ENCODE results near the gene GTF2IRD1.
"Not testable (repeated sequence)": the region's sequence is repeated elsewhere in the genome, so short reads cannot be mapped to it uniquely, and the experiment has no call there.

The GTF2IRD1 gene, protein sequence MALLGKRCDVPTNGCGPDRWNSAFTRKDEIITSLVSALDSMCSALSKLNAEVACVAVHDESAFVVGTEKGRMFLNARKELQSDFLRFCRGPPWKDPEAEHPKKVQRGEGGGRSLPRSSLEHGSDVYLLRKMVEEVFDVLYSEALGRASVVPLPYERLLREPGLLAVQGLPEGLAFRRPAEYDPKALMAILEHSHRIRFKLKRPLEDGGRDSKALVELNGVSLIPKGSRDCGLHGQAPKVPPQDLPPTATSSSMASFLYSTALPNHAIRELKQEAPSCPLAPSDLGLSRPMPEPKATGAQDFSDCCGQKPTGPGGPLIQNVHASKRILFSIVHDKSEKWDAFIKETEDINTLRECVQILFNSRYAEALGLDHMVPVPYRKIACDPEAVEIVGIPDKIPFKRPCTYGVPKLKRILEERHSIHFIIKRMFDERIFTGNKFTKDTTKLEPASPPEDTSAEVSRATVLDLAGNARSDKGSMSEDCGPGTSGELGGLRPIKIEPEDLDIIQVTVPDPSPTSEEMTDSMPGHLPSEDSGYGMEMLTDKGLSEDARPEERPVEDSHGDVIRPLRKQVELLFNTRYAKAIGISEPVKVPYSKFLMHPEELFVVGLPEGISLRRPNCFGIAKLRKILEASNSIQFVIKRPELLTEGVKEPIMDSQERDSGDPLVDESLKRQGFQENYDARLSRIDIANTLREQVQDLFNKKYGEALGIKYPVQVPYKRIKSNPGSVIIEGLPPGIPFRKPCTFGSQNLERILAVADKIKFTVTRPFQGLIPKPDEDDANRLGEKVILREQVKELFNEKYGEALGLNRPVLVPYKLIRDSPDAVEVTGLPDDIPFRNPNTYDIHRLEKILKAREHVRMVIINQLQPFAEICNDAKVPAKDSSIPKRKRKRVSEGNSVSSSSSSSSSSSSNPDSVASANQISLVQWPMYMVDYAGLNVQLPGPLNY

GRCh38 chr7:74453322-74454011, at the start of gene GTF2IRD1:
Gene GTF2IRD1 (plus strand): TSS chr7:74453906. CDS start chr7:74508081, 54,175 bp downstream.
- peak; percentile 27 for DNase-seq

- DNase-seq = no peak
Measured at GRCh38 chr7:74404388-74404700, 49.4 kb upstream of the GTF2IRD1 start.

GRCh38 chr7:74404741-74405140, 49.0 kb upstream of the GTF2IRD1 start:
- no peak for DNase-seq

DNA sequence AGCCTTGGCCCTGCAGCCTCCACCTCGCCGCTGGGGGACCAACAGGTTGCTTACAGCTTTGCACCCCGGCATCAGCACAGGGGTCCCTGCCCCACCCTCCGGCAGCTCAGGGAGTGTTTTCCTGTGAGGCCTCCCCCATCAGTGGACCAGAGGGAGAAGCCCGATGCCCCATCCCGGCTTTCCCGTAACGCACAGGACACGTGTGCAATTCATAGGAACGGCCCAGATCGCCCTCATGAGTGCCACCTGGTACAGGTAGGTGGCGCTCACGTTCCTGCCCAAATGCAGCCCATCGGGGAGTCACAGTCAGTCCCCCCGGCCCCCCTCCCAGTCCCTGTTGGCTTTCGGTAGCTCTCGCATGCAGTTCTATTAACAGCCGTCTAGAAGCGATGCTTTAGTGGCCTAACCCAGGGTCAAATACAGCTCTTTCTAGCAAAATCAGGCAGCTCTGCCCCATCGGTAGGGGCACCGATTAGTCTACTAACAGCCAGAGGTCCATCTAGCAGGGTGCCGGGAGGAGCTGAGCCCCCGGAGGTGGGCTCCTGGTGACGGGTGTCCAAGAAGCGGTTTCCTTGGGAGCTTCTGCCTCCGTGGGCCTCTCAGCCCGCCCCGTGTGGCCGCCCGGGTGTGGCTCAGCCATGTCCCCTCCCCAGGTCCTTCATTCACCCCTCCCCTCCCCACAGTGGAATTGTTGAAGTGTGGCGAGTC, 48.4 kb upstream of the GTF2IRD1 start:
- DNase-seq = no peak

DNA sequence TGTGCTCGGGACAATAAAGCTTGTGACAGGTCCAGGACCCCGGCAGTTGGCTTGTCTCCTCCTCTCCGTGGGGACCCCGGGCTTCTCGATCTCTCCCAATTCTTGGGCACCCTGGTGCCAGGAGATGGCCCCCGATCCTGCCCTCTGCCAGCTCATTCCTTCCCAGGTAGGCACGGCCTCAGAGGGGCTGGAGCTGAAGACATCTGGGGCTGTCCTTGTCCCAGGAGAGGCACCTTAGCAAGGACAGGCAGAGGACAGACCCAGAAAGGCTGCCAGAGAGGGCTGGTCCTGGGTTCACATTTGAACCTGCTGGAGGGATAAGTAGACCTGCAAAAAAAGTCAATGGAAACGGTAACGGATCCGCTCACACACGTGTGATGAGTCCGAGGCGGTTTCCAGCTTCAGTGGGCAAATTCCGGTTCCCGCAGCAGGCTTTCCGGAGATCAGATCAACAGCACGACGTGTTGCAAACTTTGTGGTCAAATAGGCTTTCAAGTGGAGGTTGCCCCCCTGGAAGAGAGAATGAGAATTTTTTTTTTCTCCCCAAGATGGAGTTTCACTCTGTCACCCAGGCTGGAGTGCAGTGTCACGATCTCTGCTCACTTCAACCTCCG, 47.7 kb upstream of the GTF2IRD1 start:
- DNase-seq = no peak

GRCh38 chr7:74407958-74408357, 45.7 kb upstream of the GTF2IRD1 start:
- DNase-seq = no peak

DNA sequence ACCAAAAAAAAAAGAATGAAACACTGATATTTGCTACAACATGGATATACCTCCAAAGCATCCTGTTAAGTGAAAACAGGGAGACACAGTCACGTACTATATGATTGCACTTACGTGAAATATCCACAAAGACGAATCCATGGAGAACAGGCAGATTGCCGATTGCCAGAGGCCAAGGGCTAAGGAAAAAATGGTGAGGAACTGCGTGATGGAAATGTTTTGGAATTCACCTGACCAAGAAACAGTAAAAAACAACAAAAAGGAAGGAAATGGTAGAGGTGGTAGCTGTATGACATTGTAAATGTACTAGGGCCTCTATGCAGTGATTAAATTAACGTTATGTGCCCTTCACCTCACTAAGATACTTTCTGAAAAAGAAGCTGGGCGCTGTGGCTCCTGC, 44.1 kb upstream of the GTF2IRD1 start:
- no peak for DNase-seq

- DNase-seq = no peak
Measured at GRCh38 chr7:74410772-74411171, 42.9 kb upstream of the GTF2IRD1 start.

GRCh38 chr7:74411571-74411970, 42.1 kb upstream of the GTF2IRD1 start:
- DNase-seq = not testable (repeated sequence)

GRCh38 chr7:74412056-74412455, 41.6 kb upstream of the GTF2IRD1 start:
- DNase-seq = no peak

DNA sequence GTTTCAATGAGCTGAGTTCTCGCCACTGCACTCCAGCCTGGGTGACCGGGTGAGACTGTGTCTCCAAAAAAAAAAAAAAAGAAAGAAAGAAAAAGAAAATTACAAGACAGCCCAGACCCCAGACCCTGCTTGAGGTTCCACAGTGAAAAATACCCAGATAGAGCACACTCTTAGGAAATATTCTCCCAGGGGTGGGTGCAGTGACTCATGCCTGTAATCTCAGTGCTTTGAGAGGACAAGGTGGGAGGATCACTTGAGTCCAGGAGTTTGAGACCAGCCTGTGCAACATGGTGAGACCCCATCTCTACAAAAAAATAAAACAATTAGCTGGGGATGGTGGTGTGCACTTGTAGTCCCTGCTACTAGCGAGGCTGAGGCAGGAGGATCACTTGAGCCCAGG, 41.1 kb upstream of the GTF2IRD1 start:
- no peak for DNase-seq

DNA sequence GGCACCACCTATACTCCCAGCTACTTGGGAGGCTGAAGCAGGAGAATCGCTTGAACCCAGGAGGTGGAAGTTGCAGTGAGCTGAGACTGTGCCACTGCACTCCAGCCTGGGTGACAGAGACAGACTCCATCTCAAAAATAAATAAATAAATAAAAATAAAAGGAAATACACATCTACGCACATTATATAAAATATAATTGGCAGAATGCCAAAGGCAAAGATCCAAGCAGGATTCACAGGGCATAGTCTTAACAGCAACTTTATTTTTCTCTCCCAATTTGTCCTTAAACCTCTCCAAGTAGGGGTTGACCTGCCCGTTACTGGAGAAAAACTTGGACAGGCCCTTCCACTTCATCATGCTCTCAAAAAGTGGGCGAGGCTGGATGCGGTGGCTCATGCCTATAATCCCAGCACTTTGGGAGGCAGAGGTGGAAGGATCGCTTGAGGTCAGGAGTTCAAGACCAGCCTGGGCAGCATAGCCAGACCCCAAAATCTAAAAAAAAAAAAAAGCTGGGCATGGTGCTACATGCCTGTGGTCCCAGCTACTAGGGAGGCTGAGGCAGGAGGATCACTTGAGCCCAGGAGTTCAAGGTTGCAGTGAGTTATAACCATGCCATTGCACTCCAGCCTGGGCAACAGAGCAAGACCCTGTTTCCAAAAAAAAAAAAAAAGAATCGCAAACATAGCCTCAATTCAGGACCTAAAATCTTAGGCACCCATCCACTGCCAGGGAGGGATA, 38.9 kb upstream of the GTF2IRD1 start:
- DNase-seq = not testable (repeated sequence)

- no peak for DNase-seq
Measured at GRCh38 chr7:74417419-74417971, 36.2 kb upstream of the GTF2IRD1 start.

DNA sequence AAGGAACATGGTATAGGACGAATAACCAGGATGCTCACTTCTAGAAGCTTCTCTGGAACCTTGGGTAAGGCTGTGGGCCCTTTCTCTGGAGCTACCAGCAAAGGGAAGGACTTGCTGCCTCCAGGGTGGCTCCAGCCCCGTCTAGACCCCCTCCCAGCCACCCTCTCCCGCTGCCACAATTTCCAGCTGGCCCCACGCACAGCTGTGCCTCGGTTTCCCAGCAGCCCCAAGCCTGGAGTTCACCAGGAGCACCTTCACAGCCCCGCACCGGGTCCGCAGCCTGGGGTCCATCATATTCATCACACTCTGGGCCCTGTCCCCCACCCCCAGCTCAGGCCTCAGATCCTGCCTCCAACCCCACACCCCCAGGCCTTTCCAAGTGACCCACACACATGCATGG, 35.6 kb upstream of the GTF2IRD1 start:
- DNase-seq = no peak

GRCh38 chr7:74418538-74418937, 35.2 kb upstream of the GTF2IRD1 start:
- no peak for DNase-seq

DNA sequence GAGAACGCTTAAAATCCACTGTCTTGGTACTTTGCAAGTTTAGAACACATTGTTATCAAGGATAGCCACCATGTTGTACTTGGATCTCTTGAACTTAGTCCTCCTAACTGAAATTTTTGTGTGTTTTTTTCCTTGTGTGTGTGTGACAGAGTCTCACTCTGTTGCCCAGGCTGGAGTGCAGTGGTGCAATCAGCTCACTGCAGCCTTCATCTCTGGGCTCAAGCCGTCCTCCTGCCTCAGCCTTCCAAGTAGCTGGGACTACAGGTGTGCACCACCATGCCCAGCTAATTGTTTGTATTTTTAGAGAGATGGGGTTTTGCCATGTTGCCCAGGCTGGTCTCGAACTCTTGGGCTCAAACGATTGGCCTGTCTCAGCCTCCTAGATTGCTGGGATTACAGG, 34.5 kb upstream of the GTF2IRD1 start:
- DNase-seq = not testable (repeated sequence)

DNA sequence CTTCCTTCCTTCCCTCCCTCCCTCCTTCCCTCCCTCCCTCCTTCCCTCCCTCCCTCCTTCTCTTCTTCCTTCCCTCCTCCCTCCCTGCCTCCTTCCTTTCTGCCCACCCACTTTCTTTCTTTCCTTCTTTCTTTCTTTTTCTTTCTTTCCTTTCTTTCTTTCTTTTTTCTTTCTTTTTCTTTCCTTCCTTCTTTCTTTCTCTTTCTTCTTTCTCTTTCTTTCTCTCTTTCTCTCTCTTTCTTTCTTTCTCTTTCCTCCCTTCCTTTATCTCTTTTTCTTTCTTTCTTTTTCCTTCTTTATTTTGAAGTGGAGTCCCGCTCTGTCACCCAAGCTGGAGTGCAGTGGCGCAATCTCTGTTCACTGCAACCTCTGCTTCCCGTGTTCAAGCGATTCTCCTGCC, 33.7 kb upstream of the GTF2IRD1 start:
- DNase-seq = no peak

GRCh38 chr7:74424291-74424880, 29.3 kb upstream of the GTF2IRD1 start:
- DNase-seq = no peak

DNA sequence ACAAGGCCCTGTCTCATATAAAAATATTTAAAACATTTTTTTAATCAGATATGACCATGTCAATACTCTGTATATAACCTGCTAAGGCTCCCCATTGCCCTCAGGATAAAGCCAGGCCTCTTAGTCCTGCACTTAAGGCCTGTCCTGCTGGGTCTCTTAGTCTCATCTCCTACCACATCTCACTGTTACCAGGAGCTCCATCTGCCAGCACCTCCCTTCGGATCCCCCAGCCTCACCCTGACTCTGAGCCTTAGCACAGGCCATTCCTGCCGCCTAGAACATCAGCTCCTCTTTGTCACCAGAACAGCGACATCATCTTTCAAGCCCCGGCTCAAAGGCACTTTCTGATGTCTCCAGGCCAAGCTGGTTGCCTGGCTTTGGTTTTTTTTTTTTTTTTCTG, 25.7 kb upstream of the GTF2IRD1 start:
- DNase-seq = no peak

- no peak for DNase-seq
Measured at GRCh38 chr7:74429153-74429747, 24.5 kb upstream of the GTF2IRD1 start.
